T-helper 2 cell treated with Interferon-gamma antibody and Interleukin-4, amounts not matched to agents 5 μg/mL and 100 μg/mL, for 36 hours (primary cell): ENCODE measurements around the gene MAST4.

Experiments used
- DNase-seq: peaks from one replicate; pipeline ENCODE4 v3.0.0; 2021; ENCODE audit warnings: low spot score
- H3K27ac Mint-ChIP-seq: one replicate; pipeline ENCODE4 v1.8.0; 2021; ENCODE audit warnings: mild to moderate bottlenecking, mixed read lengths
- H3K27me3 Mint-ChIP-seq: one replicate; pipeline ENCODE4 v1.8.0; 2021; ENCODE audit warnings: low read depth, mixed read lengths
- H3K36me3 Mint-ChIP-seq: one replicate; pipeline ENCODE4 v1.8.0; 2021; ENCODE audit warnings: low read depth, mixed read lengths
- H3K4me1 Mint-ChIP-seq: one replicate; pipeline ENCODE4 v1.8.0; 2021; ENCODE audit warnings: low read depth, mixed read lengths
- H3K4me3 Mint-ChIP-seq: one replicate; pipeline ENCODE4 v1.8.0; 2022; ENCODE audit warnings: mild to moderate bottlenecking, moderate library complexity, mixed read lengths
- H3K9me3 Mint-ChIP-seq: one replicate; pipeline ENCODE4 v1.8.0; 2021; ENCODE audit warnings: mixed read lengths

The MAST4 gene

GRCh38 chr5:67050635-67051034 is 454.4 kb downstream of the MAST4 start:
- Mint-ChIP-seq H3K4me3 (no peak overlapping the region), H3K36me3 (no peaks in the 10 kb centered on the region), H3K4me1 (peaks cover 2% of the 10 kb centered on the region), H3K9me3 (no peaks in the 10 kb centered on the region), H3K27ac (no peak overlapping the region), H3K27me3 (no peaks in the 10 kb centered on the region)
- DNase-seq: no peak

DNA sequence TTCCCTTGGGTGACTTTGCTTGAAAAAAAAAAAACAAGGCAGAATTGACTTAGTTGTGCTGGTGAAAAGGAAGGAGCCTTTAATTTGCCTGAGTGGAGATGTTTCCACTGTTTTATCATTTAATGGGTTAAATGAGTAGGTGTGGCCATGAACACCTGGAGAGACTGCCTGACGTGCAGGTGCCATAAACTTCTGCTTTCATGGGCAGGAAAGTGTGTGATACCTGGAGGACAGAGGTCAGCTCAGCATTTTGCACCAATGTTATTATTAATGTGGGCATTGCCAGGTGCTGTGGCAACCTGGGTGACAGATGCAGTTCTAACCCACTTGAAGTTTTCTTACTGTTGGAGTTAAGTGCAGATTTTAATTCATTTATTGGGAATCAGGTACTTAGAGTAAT is 455.0 kb downstream of the MAST4 start:
- Mint-ChIP-seq H3K4me1 (peaks cover 2% of the 10 kb centered on the region), H3K27me3 (no peaks in the 10 kb centered on the region), H3K27ac (no peak overlapping the region), H3K36me3 (no peaks in the 10 kb centered on the region), H3K9me3 (no peaks in the 10 kb centered on the region), H3K4me3 (no peak overlapping the region)
- no peak for DNase-seq

DNA sequence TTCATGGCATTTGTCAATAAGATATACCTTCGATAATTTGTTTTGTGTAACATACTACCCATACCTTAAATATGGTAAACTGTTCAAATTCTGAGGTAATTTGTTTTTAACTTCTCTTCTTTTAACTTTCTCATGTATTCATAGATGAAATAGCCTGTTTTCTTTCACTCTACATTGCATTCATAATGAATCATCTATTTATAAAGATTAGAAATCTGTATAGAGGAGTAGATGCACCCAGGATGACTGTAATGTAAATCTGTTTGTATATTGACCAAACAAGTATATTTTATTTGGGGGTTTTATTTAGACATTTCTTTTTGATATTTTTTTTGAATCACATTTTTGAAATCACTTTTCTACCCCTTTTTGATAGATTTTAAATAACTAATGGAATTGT is 455.8 kb downstream of the MAST4 start:
- no peak for DNase-seq
- Mint-ChIP-seq H3K4me1 (peaks cover 2% of the 10 kb centered on the region), H3K36me3 (no peaks in the 10 kb centered on the region), H3K27me3 (no peaks in the 10 kb centered on the region), H3K4me3 (no peak overlapping the region), H3K27ac (no peak overlapping the region), H3K9me3 (no peaks in the 10 kb centered on the region)

DNA sequence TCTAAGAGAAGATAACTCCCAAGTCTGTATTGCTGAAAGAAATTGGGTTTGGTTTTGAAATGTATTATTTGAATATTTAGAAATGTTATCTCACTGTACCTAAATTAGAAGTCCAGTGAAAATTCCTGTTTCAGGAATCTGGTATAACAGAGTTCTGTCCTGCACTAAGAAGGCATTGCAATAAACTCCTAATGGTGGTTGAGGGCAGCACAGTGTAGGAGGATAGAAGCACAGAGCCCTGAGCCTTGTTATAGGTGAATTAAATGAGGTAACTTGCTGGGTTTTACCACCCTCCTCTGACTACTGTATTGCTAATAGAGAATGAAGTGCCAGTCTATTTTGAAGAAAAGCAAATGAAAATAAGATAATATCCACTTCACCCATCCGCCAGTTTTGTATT is 457.0 kb downstream of the MAST4 start:
- no peak for DNase-seq
- no peak overlapping the region for H3K4me3 Mint-ChIP-seq
- H3K4me1 Mint-ChIP-seq: peaks cover 2% of the 10 kb centered on the region
- H3K27me3 Mint-ChIP-seq: no peaks in the 10 kb centered on the region
- H3K36me3 Mint-ChIP-seq: no peaks in the 10 kb centered on the region
- H3K9me3 Mint-ChIP-seq: no peaks in the 10 kb centered on the region
- no peak overlapping the region for H3K27ac Mint-ChIP-seq

- Mint-ChIP-seq H3K4me1 (no peaks in the 10 kb centered on the region), H3K4me3 (no peak overlapping the region), H3K27ac (no peak overlapping the region), H3K9me3 (no peaks in the 10 kb centered on the region), H3K36me3 (peaks cover 3% of the 10 kb centered on the region), H3K27me3 (peaks cover 8% of the 10 kb centered on the region)
- DNase-seq: no peak
Observed at GRCh38 chr5:67058998-67059743, 463.0 kb downstream of the MAST4 start.

DNA sequence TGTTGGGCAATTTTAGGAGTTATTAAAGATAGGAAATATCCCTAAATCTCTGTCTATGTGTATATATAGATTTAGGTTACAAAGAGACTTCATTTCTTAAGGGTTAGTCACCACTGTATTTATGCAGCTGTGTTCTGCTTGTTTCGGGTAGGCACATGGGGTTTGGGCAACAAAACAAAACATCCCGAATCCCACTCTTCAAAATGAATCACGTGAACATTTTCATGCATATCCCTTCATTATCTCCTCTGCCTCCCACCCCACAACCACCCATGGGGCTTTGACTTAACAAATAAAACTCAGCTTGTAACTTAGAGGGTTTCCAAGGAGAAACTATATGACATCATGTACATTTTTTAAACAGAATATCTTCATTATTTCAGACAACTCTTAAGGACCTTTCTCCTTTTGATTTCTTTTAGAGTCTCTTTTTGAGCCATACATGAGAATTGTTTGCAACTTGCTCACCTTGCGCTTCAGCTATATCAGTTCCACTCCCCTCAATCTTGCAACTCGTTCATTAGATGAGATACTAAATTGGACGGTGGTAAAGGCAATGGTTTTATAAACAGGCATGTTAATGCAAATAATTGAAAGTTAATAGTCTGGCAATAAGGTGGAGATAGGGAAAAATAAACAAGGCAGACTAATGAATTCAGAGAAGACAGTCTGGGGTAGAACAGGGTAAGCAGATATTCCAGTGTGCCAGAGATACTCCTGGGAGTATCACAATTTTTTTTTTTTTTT is 463.7 kb downstream of the MAST4 start:
- H3K27me3 Mint-ChIP-seq: peaks cover 8% of the 10 kb centered on the region
- no peak for DNase-seq
- H3K4me3 Mint-ChIP-seq: no peak overlapping the region
- H3K4me1 Mint-ChIP-seq: no peaks in the 10 kb centered on the region
- H3K36me3 Mint-ChIP-seq: peaks cover 3% of the 10 kb centered on the region
- H3K9me3 Mint-ChIP-seq: no peaks in the 10 kb centered on the region
- H3K27ac Mint-ChIP-seq: no peak overlapping the region

GRCh38 chr5:67061511-67061910 is 465.3 kb downstream of the MAST4 start:
- Mint-ChIP-seq H3K27ac (no peak overlapping the region), H3K36me3 (peaks cover 4% of the 10 kb centered on the region), H3K27me3 (peaks cover 10% of the 10 kb centered on the region), H3K9me3 (no peaks in the 10 kb centered on the region), H3K4me1 (peaks cover 8% of the 10 kb centered on the region), H3K4me3 (no peak overlapping the region)
- no peak for DNase-seq

DNA sequence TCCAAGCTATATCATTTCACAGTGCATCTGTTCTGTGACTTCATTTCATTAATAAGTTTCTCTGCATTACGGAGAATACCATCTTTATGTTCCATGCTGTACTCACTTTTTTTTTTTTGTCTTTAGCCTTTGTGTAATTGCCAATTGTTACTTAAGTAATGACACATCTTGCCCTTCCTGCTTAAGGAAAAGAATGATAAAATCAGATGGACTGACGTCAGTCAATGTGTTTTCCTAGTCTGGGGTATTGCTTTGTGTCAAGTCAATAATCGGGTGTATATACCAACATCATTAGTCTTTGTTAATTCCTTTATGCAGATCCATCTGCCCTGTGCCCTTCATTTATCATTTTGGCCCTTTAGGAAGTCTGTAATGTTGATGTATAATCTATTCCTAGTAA is 466.9 kb downstream of the MAST4 start:
- peaks cover 10% of the 10 kb centered on the region for H3K4me1 Mint-ChIP-seq
- no peak for DNase-seq
- peaks cover 4% of the 10 kb centered on the region for H3K36me3 Mint-ChIP-seq
- no peaks in the 10 kb centered on the region for H3K9me3 Mint-ChIP-seq
- peaks cover 10% of the 10 kb centered on the region for H3K27me3 Mint-ChIP-seq
- H3K4me3 Mint-ChIP-seq: no peak overlapping the region
- H3K27ac Mint-ChIP-seq: no peak overlapping the region

- H3K27me3 Mint-ChIP-seq: peaks cover 10% of the 10 kb centered on the region
- H3K36me3 Mint-ChIP-seq: peaks cover 4% of the 10 kb centered on the region
- peak overlapping the region; percentile 17 for H3K27ac Mint-ChIP-seq
Observed at GRCh38 chr5:67063791-67064190, 467.6 kb downstream of the MAST4 start.

GRCh38 chr5:67065237-67065636 is 469.0 kb downstream of the MAST4 start:
- Mint-ChIP-seq H3K27me3 (peaks cover 10% of the 10 kb centered on the region), H3K36me3 (peaks cover 4% of the 10 kb centered on the region), H3K4me1 (peaks cover 10% of the 10 kb centered on the region), H3K4me3 (no peak overlapping the region), H3K27ac (no peak overlapping the region), H3K9me3 (no peaks in the 10 kb centered on the region)
- DNase-seq: peak; percentile 35

More at GRCh38 chr5:67063791-67064190, 467.6 kb downstream of the MAST4 start:
- no peak overlapping the region for H3K4me3 Mint-ChIP-seq
- H3K4me1 Mint-ChIP-seq: peaks cover 10% of the 10 kb centered on the region
- no peak for DNase-seq
- no peaks in the 10 kb centered on the region for H3K9me3 Mint-ChIP-seq

- no peak for DNase-seq
- Mint-ChIP-seq H3K4me1 (peaks cover 10% of the 10 kb centered on the region), H3K27me3 (peaks cover 10% of the 10 kb centered on the region), H3K4me3 (no peak overlapping the region), H3K9me3 (no peaks in the 10 kb centered on the region), H3K36me3 (peaks cover 4% of the 10 kb centered on the region), H3K27ac (no peak overlapping the region)
Observed at GRCh38 chr5:67065696-67066095, 469.5 kb downstream of the MAST4 start.

GRCh38 chr5:67066815-67067214 is 470.6 kb downstream of the MAST4 start:
- no peak for DNase-seq
- Mint-ChIP-seq H3K4me1 (peaks cover 10% of the 10 kb centered on the region), H3K27me3 (peaks cover 8% of the 10 kb centered on the region), H3K4me3 (no peak overlapping the region), H3K36me3 (peaks cover 4% of the 10 kb centered on the region), H3K27ac (no peak overlapping the region), H3K9me3 (no peaks in the 10 kb centered on the region)

DNA sequence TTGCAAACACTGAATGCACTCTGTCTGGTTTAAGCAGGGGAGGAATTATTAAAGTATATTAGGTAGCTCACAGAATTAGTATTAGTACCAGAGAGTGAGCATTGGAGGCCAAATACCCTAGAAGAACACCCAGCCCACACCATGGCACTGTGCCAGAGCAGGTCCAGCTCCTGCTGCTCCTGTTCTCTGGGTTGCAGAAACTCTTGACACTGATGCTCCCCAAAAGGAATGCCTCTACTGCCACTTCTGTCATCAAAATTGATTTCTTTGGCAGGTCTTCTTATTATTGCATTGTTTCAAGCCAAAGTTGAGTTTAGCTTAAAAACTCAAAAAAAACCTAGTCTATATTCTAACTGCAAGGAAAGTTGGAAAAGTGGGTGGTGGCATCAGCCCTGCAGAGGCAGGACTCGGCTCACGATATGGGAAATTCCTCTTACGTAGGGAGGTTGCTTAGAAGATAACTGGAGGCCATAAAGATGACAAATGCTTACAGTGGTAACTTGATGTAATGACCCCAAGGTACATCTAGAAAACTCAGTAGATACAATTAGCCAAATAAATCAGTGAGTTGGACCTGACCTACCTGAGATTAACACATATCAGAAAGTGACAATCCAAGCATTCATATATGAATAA is 477.0 kb downstream of the MAST4 start:
- H3K27ac Mint-ChIP-seq: no peak overlapping the region
- no peak overlapping the region for H3K4me3 Mint-ChIP-seq
- H3K27me3 Mint-ChIP-seq: no peaks in the 10 kb centered on the region
- no peaks in the 10 kb centered on the region for H3K36me3 Mint-ChIP-seq
- H3K9me3 Mint-ChIP-seq: no peaks in the 10 kb centered on the region
- H3K4me1 Mint-ChIP-seq: no peaks in the 10 kb centered on the region
- no peak for DNase-seq

DNA sequence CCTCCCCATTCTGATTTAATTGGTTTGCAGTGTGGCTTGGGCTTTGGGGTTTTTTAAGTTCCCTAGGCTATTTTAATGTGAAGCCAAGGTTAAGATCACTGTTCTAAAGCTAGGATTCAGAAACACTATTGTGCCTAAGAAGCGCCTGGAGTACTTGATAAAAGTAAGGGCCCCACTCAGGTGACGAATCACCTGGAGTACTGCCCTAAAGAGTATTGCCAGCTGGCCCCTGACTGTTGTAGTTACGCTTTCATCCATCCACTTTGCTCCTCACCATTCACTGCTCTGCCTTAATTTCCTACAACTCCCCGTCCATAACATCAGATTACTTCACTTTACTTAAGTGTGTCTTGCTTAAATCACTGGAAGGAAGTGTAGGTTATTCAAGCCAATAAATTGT is 481.1 kb downstream of the MAST4 start:
- H3K4me3 Mint-ChIP-seq: no peak overlapping the region
- no peaks in the 10 kb centered on the region for H3K4me1 Mint-ChIP-seq

More for the DNA sequence above, 481.1 kb downstream of the MAST4 start:
- H3K36me3 Mint-ChIP-seq: no peaks in the 10 kb centered on the region
- no peaks in the 10 kb centered on the region for H3K27me3 Mint-ChIP-seq
- no peaks in the 10 kb centered on the region for H3K9me3 Mint-ChIP-seq
- no peak overlapping the region for H3K27ac Mint-ChIP-seq
- DNase-seq: no peak
